GM12865 (cell line): Measurements from ENCODE around the gene GRB2.
A peak's percentile ranks its signal among the peaks of the same experiment; 100 is the strongest.
"Not testable (repeated sequence)": the region's sequence is repeated elsewhere in the genome, so short reads cannot be mapped to it uniquely, and the experiment has no call there.

ENCODE experiments used
- DNase-seq: peaks from one replicate; pipeline ENCODE4 v3.0.0; 2010; ENCODE audit warnings: low read depth
- H3K4me3 ChIP-seq: 2 replicates; pipeline ENCODE4 v1.5.1; 2011; ENCODE audit warnings: mild to moderate bottlenecking, low read depth, low read length, control low read depth
- TF ChIP-seq, protein P1 (sequence below): IDR thresholded peaks from 2 replicates; pipeline ENCODE4 v1.5.1; 2011; ENCODE audit warnings: low read length, control low read depth, low read depth, inconsistent platforms; ENCODE audit not compliant: insufficient read depth; ENCODE audit errors: missing control alignments

GRB2 gene

GRCh38 chr17:75295201-75296158, 110.0 kb downstream of the GRB2 start:
- TF ChIP-seq, protein P1, sequence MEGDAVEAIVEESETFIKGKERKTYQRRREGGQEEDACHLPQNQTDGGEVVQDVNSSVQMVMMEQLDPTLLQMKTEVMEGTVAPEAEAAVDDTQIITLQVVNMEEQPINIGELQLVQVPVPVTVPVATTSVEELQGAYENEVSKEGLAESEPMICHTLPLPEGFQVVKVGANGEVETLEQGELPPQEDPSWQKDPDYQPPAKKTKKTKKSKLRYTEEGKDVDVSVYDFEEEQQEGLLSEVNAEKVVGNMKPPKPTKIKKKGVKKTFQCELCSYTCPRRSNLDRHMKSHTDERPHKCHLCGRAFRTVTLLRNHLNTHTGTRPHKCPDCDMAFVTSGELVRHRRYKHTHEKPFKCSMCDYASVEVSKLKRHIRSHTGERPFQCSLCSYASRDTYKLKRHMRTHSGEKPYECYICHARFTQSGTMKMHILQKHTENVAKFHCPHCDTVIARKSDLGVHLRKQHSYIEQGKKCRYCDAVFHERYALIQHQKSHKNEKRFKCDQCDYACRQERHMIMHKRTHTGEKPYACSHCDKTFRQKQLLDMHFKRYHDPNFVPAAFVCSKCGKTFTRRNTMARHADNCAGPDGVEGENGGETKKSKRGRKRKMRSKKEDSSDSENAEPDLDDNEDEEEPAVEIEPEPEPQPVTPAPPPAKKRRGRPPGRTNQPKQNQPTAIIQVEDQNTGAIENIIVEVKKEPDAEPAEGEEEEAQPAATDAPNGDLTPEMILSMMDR: no peak
- DNase-seq: peak; percentile 96
- peak overlapping the region; percentile 57 for H3K4me3 ChIP-seq

DNA sequence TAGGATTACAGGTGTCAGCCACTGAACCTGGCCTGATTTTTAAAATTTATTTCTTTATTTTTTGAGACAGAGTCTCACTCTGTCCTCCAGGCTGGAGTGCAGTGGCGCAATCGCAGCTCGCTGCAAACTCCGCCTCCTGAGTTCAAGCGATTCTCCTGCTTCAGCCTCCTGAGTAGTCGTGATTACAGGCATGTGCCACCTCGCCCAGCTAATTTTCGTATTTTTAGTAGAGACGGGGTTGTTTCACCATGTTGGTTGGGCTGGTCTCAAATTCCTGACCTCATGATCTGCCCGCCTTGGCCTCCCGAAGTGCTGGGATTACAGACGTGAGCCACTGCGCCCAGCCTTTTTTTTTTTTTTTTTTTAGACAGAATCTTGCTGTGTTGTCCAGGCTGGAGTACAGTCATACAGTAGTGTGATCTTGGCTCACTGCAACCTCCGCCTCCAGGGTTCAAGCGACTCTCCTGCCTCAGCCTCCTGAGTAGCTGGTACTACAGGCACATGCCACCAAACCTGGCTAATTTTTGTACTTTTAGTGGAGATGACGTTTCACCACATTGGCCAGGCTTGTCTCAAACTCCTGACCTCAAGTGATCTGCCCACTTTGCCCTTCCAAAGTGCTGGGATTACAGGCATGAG, 112.5 kb downstream of the GRB2 start:
- not testable (repeated sequence) for DNase-seq, H3K4me3 ChIP-seq

GRCh38 chr17:75289832-75290337, 115.6 kb downstream of the GRB2 start:
- peak; percentile 90 for DNase-seq
- TF ChIP-seq, protein P1: peak; percentile 52

DNA sequence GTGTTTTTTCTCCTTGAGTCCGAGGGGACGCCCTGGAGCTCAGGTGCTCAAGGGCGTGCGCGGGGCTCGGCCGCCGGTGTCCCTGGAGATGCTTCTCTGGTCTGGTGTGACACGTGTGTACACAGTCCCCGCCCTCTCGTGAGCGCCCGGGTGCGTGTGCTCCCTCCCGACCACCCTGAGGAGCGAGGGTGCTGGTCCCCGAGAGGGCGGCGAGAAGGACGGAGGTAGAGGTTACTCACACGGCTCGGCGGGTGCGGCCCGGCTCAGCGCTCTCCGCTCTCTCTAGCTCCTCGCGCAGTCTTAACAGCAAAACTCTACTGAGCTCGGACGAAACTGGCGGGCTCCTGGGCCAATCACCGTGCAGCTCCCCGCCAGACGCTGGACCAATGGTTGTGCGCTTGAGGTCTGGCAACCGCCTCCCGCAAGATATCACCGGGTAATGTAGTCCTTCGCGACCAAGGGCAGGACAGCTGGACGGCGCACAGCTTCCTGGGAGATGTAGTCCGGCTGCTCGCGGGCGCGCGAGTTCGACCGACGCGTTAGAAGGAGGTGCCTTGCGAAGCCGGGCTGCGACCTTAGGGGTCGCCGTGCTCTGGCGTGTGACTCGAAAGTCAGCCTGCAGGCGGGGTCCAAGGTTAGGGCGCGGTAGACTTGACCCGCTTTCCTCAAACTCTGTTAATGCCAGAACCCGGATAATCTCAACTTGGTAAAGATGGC, 116.2 kb downstream of the GRB2 start, which contains the start of gene SLC25A19:
TSS of gene SLC25A19 (minus strand) at position 319 of the 717 bp plus-strand sequence. CDS start 2,669 bp downstream, outside the sequence.
- peak; percentile 100 for DNase-seq
- TF ChIP-seq, protein P1: peak; percentile 36
- peak within 1 kb of the TSS; percentile 96 for H3K4me3 ChIP-seq

More at GRCh38 chr17:75289832-75290337, 115.6 kb downstream of the GRB2 start:
- peak overlapping the region; percentile 56 for H3K4me3 ChIP-seq

DNA sequence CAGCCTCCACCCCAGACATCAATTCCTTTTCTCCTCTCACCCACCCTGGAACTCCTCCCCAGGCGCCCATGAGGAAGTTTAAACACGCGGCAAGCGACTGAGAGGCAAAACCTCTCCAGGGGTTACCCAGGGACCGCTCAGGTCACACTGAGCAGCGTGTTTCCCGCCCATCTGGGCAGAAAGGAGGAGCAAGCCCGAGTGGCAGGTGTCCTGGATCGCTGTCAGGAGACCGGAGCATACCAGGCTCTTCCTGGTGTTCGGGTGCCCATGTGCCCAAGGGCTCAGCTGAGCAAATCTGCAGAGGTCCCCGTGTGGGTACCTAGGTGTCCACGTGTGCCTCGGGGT, 116.7 kb downstream of the GRB2 start:
- peak; percentile 73 for DNase-seq
- TF ChIP-seq, protein P1: no peak
- peak overlapping the region; percentile 96 for H3K4me3 ChIP-seq

GRCh38 chr17:75288359-75288758, 117.1 kb downstream of the GRB2 start:
- TF ChIP-seq, protein P1: no peak
- DNase-seq: no peak
- peak overlapping the region; percentile 96 for H3K4me3 ChIP-seq
